Stimulated activated CD8-positive, alpha-beta memory T cell treated with anti-CD3 and anti-CD28 coated beads, Interleukin-15, amount 100 ng/mL, for 1 hour (primary cell): Measurements from ENCODE around the gene CAMKK1.
A peak's percentile ranks its signal among the peaks of the same experiment; 100 is the strongest.

ENCODE experiments used
- DNase-seq: peaks from one replicate; pipeline ENCODE4 v3.0.0-alpha.2; 2020; ENCODE audit warnings: low read depth

Gene CAMKK1

DNA sequence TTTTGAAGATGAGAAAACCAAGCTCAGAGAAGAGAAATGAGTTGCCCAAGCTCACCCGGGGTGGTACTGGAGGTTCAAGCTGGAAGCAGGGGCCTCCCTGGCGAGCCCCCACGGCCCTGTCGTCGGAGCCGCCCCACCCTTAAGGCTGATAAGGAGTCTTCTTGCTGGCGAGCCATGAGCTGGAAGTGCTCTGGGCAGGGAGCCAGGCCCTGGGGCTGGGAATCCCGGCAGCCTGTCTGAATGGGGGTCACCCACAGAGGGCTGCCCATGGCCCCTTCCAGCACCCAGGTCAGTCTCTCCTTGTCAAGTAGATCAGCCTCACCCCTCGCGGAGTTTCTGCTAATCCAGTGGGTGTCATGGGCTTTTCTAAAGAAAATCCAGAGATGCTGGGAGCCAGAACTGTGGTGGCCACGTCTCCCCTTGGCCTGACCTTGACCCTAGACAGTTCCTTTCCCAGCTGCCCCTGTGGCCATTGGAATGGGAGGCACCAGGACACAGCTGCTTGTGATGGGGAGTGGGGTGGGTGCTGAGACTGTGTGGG, 24.6 kb upstream of the CAMKK1 start:
- DNase-seq: no peak

DNA sequence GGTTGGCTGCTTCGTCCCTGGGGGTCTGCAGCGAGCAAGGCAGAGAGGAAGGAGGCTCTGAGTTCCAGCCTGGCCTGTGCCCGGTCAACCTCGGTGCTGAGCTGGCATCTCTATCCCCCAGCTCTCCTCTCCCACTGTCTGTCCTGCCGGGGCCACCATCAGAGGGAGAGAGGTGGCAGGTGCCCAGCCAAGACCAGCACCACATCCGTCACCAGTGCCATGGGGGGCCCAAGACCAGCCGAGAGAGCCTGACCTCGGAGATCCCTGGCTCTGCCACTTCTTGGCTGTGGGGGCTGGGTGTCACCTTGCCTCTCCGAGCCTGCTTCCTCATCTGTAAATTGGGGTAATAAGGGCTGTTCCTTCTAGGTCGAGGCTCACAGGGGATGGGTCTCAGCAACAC, 24.0 kb upstream of the CAMKK1 start:
- DNase-seq: no peak

DNA sequence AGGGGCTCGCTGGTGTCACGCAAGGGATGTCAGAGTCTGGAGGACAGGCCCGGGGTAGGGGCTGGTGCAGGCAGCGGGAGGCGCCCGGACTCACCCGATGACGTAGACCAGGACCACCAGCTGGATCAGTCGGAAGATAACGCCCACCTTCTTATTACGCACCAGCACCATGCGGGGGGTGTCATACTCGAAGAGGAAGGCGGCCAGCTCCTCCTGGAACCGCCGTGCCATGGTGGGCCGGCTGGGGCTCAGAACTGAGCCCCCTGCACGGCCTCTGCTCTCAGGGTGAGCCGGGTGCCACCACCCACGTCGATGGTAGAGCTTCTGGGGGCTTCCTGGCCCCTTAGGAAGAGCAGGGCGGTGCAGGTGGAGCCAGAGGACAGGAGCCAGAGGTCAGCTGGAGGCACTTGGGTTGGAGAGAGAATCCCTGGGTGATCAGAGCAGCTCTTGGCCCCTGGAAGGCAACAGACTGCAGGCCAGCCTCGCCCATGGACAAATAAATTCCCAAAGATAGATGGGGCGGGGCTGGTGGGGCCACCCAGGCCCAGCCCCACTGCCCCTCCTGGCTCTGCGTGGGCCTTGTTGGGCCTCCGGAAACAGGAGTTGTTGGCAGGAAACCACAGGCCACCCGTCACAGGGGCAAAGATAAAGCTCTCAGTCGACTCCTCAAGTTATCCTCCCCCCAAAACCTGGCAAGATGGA, 23.3 kb upstream of the CAMKK1 start, which contains the start of gene P2RX1:
P2RX1 (minus strand) TSS at position 471 of the 702 bp plus-strand sequence; CDS start at position 231, 240 bp downstream.
- no peak for DNase-seq

DNA sequence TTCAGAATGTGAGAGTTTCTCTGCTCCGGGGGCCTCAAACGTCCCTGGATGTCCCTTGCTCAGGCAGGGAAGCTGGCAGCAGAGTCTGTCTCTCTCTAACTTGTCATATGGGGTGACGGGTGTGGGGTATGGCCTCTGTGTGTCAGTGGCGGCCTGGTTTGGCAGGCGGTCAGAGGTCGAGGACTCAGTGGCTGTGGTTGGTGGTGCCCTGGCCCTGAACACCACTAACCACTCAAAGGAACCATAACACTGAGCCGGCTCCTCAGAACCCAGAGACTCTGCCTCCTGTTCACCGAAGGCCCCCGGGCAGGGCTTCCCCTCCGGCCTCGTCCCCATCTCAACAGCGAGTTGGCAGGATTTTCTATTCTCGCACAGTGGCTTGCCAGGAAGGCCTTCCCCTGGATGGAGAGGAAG, 22.7 kb upstream of the CAMKK1 start:
- DNase-seq: no peak

DNA sequence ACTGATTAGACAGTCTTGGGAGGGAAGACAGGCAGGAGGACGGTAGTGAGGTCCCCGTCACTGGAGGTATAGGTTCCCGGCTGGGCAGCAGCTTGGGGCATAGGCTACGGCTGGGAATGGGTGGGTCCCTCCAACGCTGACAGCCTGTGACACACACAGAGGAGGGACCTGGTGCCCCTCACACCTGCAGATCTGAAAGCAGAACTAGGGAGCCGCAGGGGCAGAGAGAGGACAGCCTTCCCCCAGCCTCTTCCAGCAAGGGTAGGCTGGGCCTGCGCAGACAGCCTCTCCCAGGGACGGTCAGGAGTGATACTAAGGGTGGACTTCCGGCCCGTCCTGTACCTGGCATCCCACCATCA, 21.4 kb upstream of the CAMKK1 start:
- no peak for DNase-seq

DNA sequence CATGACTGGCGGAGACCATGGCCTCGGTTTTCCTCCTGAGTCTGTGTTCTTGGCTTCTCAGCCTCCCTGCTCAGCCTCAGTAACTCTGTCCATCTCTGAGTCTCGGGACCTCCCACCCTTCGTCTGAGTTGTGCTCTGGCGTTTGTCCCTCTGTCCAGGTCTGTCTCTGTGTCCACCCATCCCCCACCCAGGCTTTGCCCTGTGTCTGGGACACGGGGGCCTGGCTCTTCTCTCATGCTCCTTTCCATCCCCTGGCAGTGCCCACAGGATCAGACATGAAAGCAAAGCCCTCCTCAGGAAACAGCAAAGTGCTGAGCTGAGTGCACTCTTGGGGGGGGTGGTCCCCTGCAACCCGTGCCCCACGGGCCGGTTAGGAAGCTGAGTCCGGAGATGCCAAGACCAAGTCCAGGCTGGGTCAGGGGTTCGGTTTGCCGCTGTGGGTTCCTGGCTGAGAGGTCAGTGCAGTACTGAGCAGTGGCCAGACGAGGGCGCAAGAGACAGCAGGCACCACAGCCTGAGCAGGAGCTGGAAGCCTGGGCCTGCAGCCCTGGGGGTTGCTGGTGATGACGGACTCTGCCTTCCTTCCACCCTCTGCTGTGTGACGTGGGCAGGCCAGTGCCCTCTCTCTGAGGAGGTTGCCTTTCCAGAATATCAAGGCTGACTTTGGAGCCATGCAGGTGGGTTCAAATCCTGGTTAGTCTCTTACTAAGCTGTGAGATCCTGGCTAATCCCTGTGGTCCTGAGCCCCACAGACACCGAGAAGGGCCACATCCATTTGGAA, 20.9 kb upstream of the CAMKK1 start:
- peak; percentile 69 for DNase-seq

DNA sequence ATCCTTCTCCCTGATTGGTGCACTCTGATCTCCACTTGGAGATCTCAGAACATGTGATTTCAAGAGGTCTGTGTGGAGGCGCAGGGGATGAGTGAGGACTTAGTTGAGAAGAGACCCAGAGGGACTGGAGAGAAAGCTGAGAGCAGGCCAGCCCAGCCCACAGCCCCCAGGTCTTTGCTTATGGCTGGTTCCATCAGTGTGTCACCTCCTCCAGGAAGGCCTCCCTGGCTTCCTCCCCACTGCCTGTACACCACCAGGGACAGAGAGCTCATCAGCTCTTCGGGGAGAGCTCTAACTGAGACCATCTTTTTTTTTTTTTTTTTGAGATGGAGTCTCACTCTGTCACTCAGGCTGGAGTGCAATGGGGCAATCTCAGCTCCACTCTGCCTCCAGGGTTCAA, 20.0 kb upstream of the CAMKK1 start:
- no peak for DNase-seq

DNA sequence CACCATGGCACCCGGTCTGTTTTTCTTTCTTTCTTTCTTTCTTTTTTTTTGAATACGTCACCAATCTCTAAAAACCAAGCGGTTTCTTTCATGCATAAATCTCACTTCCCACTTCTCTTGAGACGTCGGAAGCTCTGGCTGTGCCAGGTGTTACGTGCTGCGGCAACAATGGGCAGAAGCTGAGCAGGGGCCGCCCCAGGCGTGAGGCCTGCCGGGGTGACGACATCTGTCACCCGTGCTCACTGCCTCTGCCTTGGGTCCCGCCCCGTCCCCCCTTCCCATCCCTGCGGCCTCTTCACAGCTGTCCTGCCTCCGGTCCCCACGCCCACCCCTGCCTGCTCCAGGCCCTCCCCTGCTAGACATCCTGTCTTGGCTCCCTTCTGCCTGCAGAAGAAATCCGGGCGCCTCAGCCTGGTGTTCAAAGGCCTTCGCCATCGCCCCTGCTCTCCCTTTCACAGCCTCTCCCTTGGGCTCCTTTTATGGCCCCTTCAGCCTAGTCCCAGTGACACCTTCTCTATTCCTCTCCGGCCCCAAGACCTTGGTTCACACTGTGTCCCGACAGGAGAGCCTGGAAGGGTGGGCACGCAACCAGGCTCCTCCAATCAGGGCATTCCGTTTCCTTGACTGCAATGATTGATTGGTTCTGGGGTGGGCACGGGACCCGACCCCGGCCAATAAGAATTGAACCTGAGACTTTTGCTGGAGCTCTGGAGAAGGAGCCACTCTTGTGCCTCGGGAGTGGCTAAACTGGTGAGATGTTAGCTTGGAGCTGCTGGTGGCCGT, 18.6 kb upstream of the CAMKK1 start:
- DNase-seq: no peak

DNA sequence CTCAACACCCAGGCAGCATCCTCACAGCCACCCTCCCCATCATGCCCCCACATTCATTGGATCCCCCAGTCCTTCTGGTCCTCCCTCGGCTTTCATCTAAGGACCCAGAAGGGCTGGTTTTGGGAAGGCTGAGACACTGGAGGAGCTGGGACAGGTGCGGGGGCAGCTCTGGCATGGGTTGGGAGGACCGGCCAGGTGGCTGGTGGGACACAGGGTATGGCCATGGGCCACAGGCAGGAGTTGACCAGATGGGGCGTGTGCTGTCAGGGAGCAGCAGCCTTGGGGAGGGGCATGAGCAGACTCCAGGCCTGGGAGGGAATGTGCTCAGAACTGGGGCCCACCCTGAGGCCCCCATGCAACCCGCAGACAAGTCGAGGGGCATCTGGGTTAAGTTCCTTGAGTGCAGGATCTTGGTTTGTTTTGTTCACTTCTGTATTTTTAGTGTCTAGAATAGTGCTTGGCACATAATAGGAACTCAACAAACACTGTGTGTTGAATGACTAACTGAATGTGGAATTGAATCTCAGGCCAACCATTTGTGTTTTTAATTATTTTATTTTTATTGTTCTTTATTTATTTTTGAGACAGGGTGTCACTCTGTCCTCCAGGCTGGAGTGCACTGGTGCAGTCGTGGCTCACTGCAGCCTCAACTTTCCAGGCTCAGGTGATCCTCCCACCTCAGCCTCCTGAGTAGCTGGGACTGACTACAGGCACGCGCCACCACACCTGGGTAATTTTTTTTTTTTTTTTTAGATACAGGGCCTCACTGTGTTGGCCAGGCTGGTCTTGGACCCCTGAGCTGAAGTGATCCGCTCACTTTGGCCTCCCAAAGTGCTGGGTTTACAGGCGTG, 17.8 kb upstream of the CAMKK1 start:
- no peak for DNase-seq

DNA sequence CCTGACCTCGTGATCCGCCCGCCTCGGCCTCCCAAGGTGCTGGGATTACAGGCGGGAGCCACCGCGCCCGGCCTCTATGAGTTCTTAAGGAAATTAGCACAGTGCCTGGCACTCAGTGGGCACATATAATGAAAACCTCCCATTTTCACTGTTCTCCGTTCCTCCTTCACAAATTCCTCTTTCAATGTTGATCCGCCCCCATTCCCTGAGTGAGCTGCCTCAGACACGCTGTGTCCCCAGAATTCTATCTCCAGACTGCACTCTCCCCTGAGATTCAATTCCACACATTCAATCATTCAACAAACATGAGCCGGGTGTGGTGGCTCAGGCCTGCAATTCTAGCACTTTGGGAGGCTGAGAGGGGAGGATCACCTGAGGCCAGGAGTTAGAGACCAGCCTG, 16.4 kb upstream of the CAMKK1 start:
- no peak for DNase-seq

DNA sequence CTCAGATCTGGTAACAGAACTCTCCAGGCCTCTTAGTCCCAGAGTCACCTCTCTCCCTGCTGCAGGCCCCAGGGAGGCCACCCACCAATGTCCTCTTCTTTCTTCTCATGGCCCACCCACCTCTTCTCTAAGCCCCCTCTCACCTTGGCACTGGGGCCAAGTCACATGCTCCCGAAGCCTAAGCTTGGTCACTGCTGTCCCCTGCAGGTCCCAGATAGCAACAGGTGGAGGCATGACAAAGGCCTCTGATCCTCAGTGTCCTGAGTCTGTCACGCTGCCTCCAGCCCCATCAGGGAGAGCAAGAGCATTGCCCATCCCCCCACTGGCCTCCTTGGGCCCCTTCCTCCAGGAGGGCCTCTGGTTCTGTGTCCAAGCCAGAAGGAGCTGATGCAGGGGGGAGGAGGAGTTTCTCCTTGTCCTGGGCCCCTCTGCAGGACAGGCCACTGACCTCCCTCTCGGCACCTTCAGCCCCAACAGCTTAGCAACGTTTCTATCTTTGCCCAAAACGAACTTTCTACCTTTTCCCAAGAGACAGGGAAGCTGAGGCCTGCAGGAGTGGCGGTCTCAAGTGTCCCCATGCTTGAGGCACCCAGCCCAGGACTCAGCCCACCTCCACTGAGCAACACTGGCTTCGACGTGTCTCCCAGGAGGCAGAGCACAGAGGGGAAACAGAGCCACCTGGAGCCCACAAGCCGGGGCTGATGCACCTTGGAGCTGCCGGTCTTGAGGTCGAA, 14.8 kb upstream of the CAMKK1 start:
- DNase-seq: no peak

DNA sequence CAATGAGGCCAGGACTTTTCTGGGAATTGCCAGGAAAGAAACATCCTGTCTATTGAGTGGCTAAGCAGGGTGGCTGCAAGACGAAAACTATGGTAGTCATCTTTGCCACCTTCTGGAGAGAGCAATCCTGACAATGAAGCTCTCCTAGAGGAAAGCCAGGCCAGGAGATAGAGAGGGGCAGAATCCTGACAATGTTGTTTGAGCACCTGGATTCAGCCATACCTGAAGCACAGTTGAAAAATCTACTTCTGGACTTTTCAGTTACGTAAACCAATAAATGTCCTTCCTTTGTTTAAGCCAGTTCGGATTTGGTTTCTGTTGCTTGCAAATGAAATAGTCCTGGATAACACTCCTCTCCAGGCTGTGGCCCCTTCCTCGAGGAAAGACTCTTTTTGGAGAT, 14.0 kb upstream of the CAMKK1 start:
- DNase-seq: no peak

DNA sequence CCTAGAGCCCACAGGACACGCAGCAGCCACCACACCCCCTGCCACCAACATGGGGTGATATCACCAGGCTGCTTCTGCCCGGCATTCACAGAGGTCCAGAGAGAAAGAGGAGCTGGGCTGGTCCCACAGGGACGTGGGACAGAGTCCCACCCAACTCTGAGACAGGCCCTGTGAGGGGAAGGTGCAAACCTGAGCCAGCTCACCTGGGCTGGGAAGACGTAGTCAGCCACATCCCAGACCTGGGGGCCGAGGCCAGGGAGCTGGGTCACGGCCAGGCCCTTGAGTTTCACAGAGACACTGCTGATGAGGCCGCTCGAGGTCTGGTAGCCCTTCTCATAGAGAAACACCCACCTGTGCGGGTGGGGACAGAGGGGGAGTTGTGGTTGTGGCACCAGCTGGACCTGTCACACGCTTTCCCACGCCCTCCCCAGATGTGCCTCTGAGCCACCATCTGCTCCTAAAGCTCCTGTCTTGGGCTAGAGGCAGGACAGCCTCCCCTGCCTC, 12.2 kb upstream of the CAMKK1 start:
- DNase-seq: no peak

DNA sequence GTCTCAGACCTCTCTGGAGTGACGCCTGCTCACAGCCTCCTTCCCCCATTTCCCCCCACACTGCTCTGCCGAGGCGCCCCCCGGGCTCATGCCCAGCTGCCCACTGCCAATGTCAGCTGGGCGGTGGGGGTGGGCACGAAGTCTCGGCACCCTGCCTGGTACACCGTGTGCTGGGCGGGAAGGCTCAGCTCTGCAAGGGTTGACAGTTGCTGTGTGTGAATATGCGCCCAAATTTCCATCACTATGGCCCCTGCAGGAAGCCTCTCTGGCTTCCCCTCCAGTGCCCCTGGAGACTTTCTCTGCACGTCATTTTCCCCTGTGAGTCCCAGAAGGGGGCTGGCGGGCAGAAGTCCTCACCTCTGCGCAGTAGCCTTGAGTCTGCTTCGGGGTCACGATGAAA, 11.6 kb upstream of the CAMKK1 start:
- DNase-seq: no peak

DNA sequence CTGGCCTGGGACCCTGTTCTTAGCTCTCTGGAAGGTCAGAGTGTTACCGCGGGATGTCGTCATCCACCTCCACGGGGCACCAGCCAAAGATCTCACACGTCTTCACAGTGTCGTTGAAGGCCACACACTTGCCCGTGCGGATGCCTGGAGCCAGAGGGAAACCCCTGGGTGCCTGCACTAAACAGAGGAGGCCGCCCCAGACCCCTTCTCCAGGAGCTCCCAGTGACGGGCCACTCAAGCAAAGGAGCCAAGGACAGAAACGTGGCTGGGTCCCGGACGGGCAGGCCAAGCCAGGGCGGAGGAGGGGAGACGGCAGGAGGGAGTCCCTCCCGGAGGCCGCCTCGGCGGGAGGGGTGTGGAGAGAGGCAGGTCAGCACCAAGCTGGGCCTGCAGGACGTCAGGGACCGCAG, 11.0 kb upstream of the CAMKK1 start:
- no peak for DNase-seq

DNA sequence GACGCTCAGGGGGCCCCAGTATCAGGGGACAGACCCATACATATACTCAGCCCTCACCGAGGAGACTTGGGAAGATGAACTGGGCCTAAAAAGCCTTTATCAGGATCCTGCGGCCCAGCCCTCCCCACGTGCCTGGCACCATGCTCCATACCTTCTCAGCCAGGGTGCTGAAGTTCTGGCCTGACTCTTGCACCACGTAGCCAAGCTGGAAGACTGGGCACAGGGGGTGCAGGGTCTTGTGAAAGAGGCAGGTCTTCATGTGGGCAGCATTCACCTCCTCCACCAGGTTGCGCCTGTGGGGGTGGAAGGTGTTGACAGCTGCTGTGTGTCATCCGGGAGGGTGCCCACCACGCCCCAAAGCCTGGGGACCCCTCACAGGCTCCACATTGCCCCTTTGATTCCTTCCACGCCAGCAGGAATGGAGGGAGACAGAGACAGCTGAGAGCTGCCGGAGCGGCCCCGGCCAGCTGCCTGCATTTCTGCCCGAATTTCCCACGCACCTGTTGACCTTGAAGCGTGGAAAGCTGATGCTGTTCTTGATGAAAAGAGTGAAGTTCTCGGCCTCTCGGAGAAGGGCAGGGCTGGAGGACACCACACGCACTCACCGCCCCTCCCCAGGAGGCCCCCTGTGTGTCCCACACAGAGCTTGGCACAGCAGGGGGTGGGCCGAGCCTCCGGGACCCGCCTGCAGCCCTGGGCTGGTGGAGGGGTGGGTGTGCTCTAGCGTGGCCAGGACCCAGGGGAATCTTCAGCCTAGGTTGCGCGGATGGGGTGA, 10.4 kb upstream of the CAMKK1 start:
- no peak for DNase-seq

DNA sequence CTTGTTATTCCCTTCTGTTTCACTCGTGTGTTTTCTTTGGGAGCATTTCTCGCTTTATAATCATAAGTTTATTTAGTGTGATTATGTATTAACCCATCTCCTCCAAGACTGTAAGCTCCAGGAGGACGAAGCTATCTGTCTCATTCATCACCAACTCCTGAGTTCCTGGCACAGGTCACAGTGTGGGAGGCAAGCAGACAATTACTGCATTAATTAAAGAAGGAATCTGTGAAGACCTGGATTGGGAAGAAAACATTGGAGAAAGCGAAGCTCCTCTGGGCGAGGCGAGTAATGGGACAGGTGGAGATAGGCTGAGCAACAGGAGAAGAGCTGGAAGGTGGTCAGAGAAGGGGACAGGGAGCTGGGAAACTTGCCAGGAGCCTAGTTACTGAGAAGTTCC, 7.8 kb upstream of the CAMKK1 start:
- DNase-seq: no peak

DNA sequence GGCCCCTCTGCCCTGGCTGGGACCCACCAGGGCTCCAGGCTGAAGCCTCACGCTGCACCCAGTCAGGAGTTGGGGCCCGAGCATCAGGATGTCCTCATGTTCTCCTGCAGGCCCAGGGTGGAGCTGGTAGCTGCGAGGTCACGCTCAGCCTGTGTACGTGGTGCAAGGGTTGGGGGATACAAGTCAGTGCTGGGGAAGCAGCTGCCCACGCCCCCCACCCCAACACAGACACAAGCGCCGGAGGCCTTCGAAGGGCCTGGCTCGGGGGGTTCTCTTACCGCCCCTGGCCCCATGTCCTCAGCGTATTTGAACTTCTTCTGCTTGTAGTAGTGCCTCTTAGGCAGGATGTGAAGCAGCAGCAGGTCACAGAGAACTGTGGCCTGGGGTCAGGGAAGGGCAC, 4.9 kb upstream of the CAMKK1 start:
- DNase-seq: no peak

DNA sequence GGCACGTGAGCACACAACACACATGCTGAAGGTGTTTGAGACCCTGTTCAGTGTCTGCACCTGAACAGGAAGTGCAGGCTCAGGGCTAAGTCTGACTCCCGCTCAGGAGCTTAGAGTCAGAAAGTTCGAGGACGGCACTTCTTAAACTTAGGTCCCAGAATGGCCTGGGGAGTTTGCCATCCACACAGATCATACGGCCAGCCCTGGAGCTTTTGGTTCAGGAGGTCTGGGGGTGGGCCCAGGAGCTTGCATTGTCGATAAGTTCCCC, 4.0 kb upstream of the CAMKK1 start:
- DNase-seq: no peak
